Activated B cell treated with CpG ODN at 0.5 μM for 24 hours (primary cell): ENCODE measurements around the gene KIF2A. TPM values are rescaled to one million over a fixed set of nuclear protein-coding genes. Genes with fewer than 3 reads are reported as not detected.
A peak's percentile ranks its signal among the peaks of the same experiment; 100 is the strongest.

Source experiments
- ATAC-seq: fragments of 200-7000 bp; cut with Tn5 transposase; one replicate; pipeline ENCODE4 v1.10.0; 2021; ENCODE audit warnings: low read depth, mild to moderate bottlenecking, moderate library complexity
- CTCF ChIA-PET: fragments of 350-600 bp; sonication (Branson Sonifier 250); formaldehyde crosslinking; loops from one replicate; lab custom pipeline; 2021; ENCODE audit warnings: antibody characterized with exemption; lab: Charles Lee
- POLR2A ChIA-PET: fragments of 350-600 bp; sonication (Branson Sonifier 250); formaldehyde crosslinking; loops from one replicate; lab custom pipeline; 2021; ENCODE audit warnings: antibody characterized with exemption; lab: Charles Lee
- DNase-seq: peaks from one replicate; pipeline ENCODE4 v3.0.0; 2022
- H3K27ac Mint-ChIP-seq: one replicate; pipeline ENCODE4 v1.8.0; 2020; ENCODE audit warnings: mixed read lengths
- H3K27me3 Mint-ChIP-seq: one replicate; pipeline ENCODE4 v1.8.0; 2021; ENCODE audit warnings: mixed read lengths
- H3K36me3 Mint-ChIP-seq: one replicate; pipeline ENCODE4 v1.8.0; 2021; ENCODE audit warnings: low read depth, mixed read lengths
- H3K4me1 Mint-ChIP-seq: one replicate; pipeline ENCODE4 v1.8.0; 2021; ENCODE audit warnings: mixed read lengths
- H3K4me3 Mint-ChIP-seq: one replicate; pipeline ENCODE4 v1.8.0; 2020; ENCODE audit warnings: mild to moderate bottlenecking, mixed read lengths
- H3K9me3 Mint-ChIP-seq: one replicate; pipeline ENCODE4 v1.8.0; 2020; ENCODE audit warnings: mixed read lengths
- CTCF ChIP-seq: fragments of 200-600 bp; IDR thresholded peaks from one replicate; pipeline ENCODE4 v1.8.0; 2022; ENCODE audit warnings: antibody characterized with exemption, mild to moderate bottlenecking
- intact Hi-C: fragments of 100-400 bp; cut with micrococcal nuclease; formaldehyde crosslinking; loops from one replicate; pipeline ENCODE4 v1.15.1; 2024
- total RNA-seq: library from RNA; stranded (reverse); gene quantifications from 2 replicates; pipeline ENCODE4 v1.2.3, GENCODE V29; 2022

KIF2A gene
- total RNA-seq, 1 donor from 2014 or later = 45.9 TPM

GRCh38 chr5:62348723-62349481 lies 42.9 kb downstream of the KIF2A start:
- ATAC-seq (no peak), DNase-seq (no peak)
- intact Hi-C loops = no loop called here
- Mint-ChIP-seq H3K27ac (no peak overlapping the region), H3K36me3 (peaks cover 37% of the 10 kb centered on the region), H3K27me3 (no peaks in the 10 kb centered on the region), H3K9me3 (no peaks in the 10 kb centered on the region), H3K4me3 (no peak overlapping the region), H3K4me1 (peaks cover under 1% of the 10 kb centered on the region)
- CTCF ChIA-PET = no interaction called here
- TF ChIP-seq CTCF = no peak
- POLR2A ChIA-PET = no interaction called here

GRCh38 chr5:62354028-62354874 lies 48.2 kb downstream of the KIF2A start:
- TF ChIP-seq CTCF = no peak
- no peaks in the 10 kb centered on the region for H3K4me1 Mint-ChIP-seq
- H3K27ac Mint-ChIP-seq = no peak overlapping the region
- H3K27me3 Mint-ChIP-seq = no peaks in the 10 kb centered on the region
- ChIA-PET CTCF (interaction anchor here (0.7 to 4.6 kb wide), 3 partner anchors 48 to 132 kb away, joined by 3 to 42 read pairs (median 3); partner anchors contain the start of gene KIF2A), POLR2A (interaction anchor here (0.5 kb wide), 1 partner anchor 22 kb away, joined by 3 read pairs; no protein-coding TSS in a partner anchor)
- H3K36me3 Mint-ChIP-seq = peaks cover 50% of the 10 kb centered on the region
- H3K4me3 Mint-ChIP-seq = no peak overlapping the region
- no peaks in the 10 kb centered on the region for H3K9me3 Mint-ChIP-seq
- DNase-seq (no peak), ATAC-seq (peak; percentile 64)
- intact Hi-C loops = loop anchor here (1.0 to 5.0 kb wide), 6 partner anchors 33 to 1395 kb away; partner anchors contain the start of genes DIMT1 and KIF2A

- CTCF ChIA-PET = no interaction called here
- intact Hi-C loops = no loop called here
- no peaks in the 10 kb centered on the region for H3K27me3 Mint-ChIP-seq
- DNase-seq (no peak), ATAC-seq (no peak)
- no peak overlapping the region for H3K27ac Mint-ChIP-seq
- POLR2A ChIA-PET = no interaction called here
- H3K9me3 Mint-ChIP-seq = no peaks in the 10 kb centered on the region
- H3K4me1 Mint-ChIP-seq = no peaks in the 10 kb centered on the region
- TF ChIP-seq CTCF = no peak
- H3K4me3 Mint-ChIP-seq = no peak overlapping the region
- peaks cover 63% of the 10 kb centered on the region for H3K36me3 Mint-ChIP-seq
Observed at GRCh38 chr5:62362701-62363100, 56.7 kb downstream of the KIF2A start.

GRCh38 chr5:62369039-62369438 lies 63.0 kb downstream of the KIF2A start:
- ChIA-PET CTCF (no interaction called here), POLR2A (no interaction called here)
- H3K4me1 Mint-ChIP-seq = no peaks in the 10 kb centered on the region
- H3K9me3 Mint-ChIP-seq = no peaks in the 10 kb centered on the region
- H3K36me3 Mint-ChIP-seq = peaks cover 61% of the 10 kb centered on the region
- intact Hi-C loops = loop anchor here (5.0 kb wide), 1 partner anchor 33 kb away; the partner anchor contains the start of gene DIMT1
- no peak for ATAC-seq
- H3K4me3 Mint-ChIP-seq = no peak overlapping the region
- DNase-seq = no peak
- H3K27ac Mint-ChIP-seq = no peak overlapping the region
- no peaks in the 10 kb centered on the region for H3K27me3 Mint-ChIP-seq
- no peak for TF ChIP-seq CTCF

GRCh38 chr5:62371409-62371808 lies 65.4 kb downstream of the KIF2A start:
- ChIA-PET POLR2A (no interaction called here), CTCF (no interaction called here)
- no peak for TF ChIP-seq CTCF
- Mint-ChIP-seq H3K9me3 (no peaks in the 10 kb centered on the region), H3K27me3 (no peaks in the 10 kb centered on the region), H3K36me3 (peaks cover 50% of the 10 kb centered on the region), H3K4me3 (no peak overlapping the region), H3K4me1 (no peaks in the 10 kb centered on the region), H3K27ac (no peak overlapping the region)
- intact Hi-C loops = no loop called here
- DNase-seq (no peak), ATAC-seq (no peak)
